Esophagus muscularis mucosa (tissue), 4 donors: ENCODE results near the gene ZNF296.
"Not testable (repeated sequence)": the region's sequence is repeated elsewhere in the genome, so short reads cannot be mapped to it uniquely, and the experiment has no call there.

Experiments used
- CTCF ChIP-seq, 3 experiments: fragments of 200-600 bp in 2 of 3; fragments of 450-650 bp in 1 of 3; sonication (generic) in 2 of 3; IDR thresholded peaks; one replicate each; pipeline ENCODE4 v1.5.1; 2017 to 2019; ENCODE audit warnings: antibody characterized with exemption in 3 of 3, mild to moderate bottlenecking in 2 of 3, moderate library complexity in 1 of 3
- EP300 ChIP-seq: sonication (generic); formaldehyde crosslinking; IDR thresholded peaks from one replicate; pipeline ENCODE4 v1.6.1; 2017; ENCODE audit warnings: antibody characterized with exemption
- POLR2A ChIP-seq: fragments of 450-650 bp; IDR thresholded peaks from one replicate; pipeline ENCODE4 v1.6.1; 2017; ENCODE audit warnings: antibody characterized with exemption, moderate library complexity, mild to moderate bottlenecking, low read depth
- POLR2AphosphoS5 ChIP-seq, 2 donors: sonication (generic); formaldehyde crosslinking; IDR thresholded peaks; one replicate each; pipeline ENCODE4 v1.6.1; 2017; ENCODE audit warnings: antibody characterized with exemption in 2 of 2

GRCh38 chr19:45118591-45119355 is 42.5 kb upstream of the ZNF296 start:
- not testable (repeated sequence) for TF ChIP-seq CTCF (IDR thresholded peaks at IDR 0.05); POLR2AphosphoS5 (IDR thresholded peaks at IDR 0.05); EP300; POLR2A
